ENCODE measurements around the gene VAX1. TPM values are rescaled to one million over a fixed set of nuclear protein-coding genes. Genes with fewer than 3 reads are reported as not detected.
"Not testable (repeated sequence)": the region's sequence is repeated elsewhere in the genome, so short reads cannot be mapped to it uniquely, and the experiment has no call there.

Gene VAX1
- total and polyA plus RNA-seq, 3 experiments from 2014 or later, result not detected

- CTCF ChIA-PET, result no interaction called here
- H3K9me3 Mint-ChIP-seq, result no peaks in the 10 kb centered on the region
Observed at GRCh38 chr10:117092386-117092785, 45.7 kb downstream of the VAX1 start.

GRCh38 chr10:117090834-117091233, 47.2 kb downstream of the VAX1 start:
- H3K4me1 ChIP-seq (ENCODE audit: insufficient read depth, low read length), result no peaks in the 10 kb centered on the region
- H3K9me3 Mint-ChIP-seq, result no peaks in the 10 kb centered on the region
- ChIA-PET CTCF (no interaction called here), POLR2A (no interaction called here)
- peaks cover 1 to 26% of the 10 kb centered on the region in 2 donors for H3K27me3 Mint-ChIP-seq
- H3K27me3 ChIP-seq (ENCODE audit: insufficient read depth, low read length, poor library complexity, severe bottlenecking), result no peaks in the 10 kb centered on the region
- H3K27ac ChIP-seq (ENCODE audit: low read depth, low read length), result no peak overlapping the region
- no peaks in the 10 kb centered on the region for H3K4me1 Mint-ChIP-seq
- H3K27ac Mint-ChIP-seq, result no peak overlapping the region
- no peak for DNase-seq
- no peak overlapping the region for H3K4me3 Mint-ChIP-seq
- no peaks in the 10 kb centered on the region for H3K9me3 ChIP-seq (ENCODE audit: low read length)
- no peaks in the 10 kb centered on the region for H3K36me3 Mint-ChIP-seq
- H3K4me3 ChIP-seq (ENCODE audit: low read length), result no peak overlapping the region
- no peaks in the 10 kb centered on the region for H3K36me3 ChIP-seq (ENCODE audit: insufficient read depth, low read length)

More at GRCh38 chr10:117092386-117092785, 45.7 kb downstream of the VAX1 start:
- H3K36me3 Mint-ChIP-seq, result no peaks in the 10 kb centered on the region
- POLR2A ChIA-PET, result no interaction called here
- no peak overlapping the region for H3K4me3 ChIP-seq (ENCODE audit: low read length)
- H3K27me3 Mint-ChIP-seq, result peaks cover 1 to 14% of the 10 kb centered on the region in 2 donors
- H3K27me3 ChIP-seq (ENCODE audit: insufficient read depth, low read length, poor library complexity, severe bottlenecking), result no peaks in the 10 kb centered on the region
- H3K9me3 ChIP-seq (ENCODE audit: low read length), result no peaks in the 10 kb centered on the region
- no peak overlapping the region for H3K27ac ChIP-seq (ENCODE audit: low read depth, low read length)
- H3K27ac Mint-ChIP-seq, result no peak overlapping the region
- no peak for DNase-seq
- no peak overlapping the region for H3K4me3 Mint-ChIP-seq
- no peaks in the 10 kb centered on the region for H3K4me1 ChIP-seq (ENCODE audit: insufficient read depth, low read length)
- H3K36me3 ChIP-seq (ENCODE audit: insufficient read depth, low read length), result no peaks in the 10 kb centered on the region
- H3K4me1 Mint-ChIP-seq, result no peaks in the 10 kb centered on the region

GRCh38 chr10:117087521-117087920, 50.5 kb downstream of the VAX1 start:
- Histone ChIP-seq H3K9me3 (ENCODE audit: low read length) (no peaks in the 10 kb centered on the region), H3K4me3 (ENCODE audit: low read length) (no peak overlapping the region), H3K4me1 (ENCODE audit: insufficient read depth, low read length) (no peaks in the 10 kb centered on the region), H3K27ac (ENCODE audit: low read depth, low read length) (no peak overlapping the region), H3K27me3 (ENCODE audit: insufficient read depth, low read length, poor library complexity, severe bottlenecking) (no peaks in the 10 kb centered on the region), H3K36me3 (ENCODE audit: insufficient read depth, low read length) (no peaks in the 10 kb centered on the region)
- Mint-ChIP-seq H3K27ac (no peak overlapping the region), H3K4me1 (no peaks in the 10 kb centered on the region), H3K9me3 (no peaks in the 10 kb centered on the region), H3K4me3 (no peak overlapping the region), H3K36me3 (no peaks in the 10 kb centered on the region), H3K27me3 (peaks cover 1 to 23% of the 10 kb centered on the region in 2 donors)
- ChIA-PET CTCF (no interaction called here), POLR2A (no interaction called here)
- no peak for DNase-seq

GRCh38 chr10:117086546-117086945, 51.5 kb downstream of the VAX1 start:
- Histone ChIP-seq H3K4me3 (ENCODE audit: low read length) (no peak overlapping the region), H3K27me3 (ENCODE audit: insufficient read depth, low read length, poor library complexity, severe bottlenecking) (no peaks in the 10 kb centered on the region), H3K4me1 (ENCODE audit: insufficient read depth, low read length) (no peaks in the 10 kb centered on the region), H3K36me3 (ENCODE audit: insufficient read depth, low read length) (no peaks in the 10 kb centered on the region), H3K9me3 (ENCODE audit: low read length) (no peaks in the 10 kb centered on the region), H3K27ac (ENCODE audit: low read depth, low read length) (no peak overlapping the region)
- peaks cover 1 to 23% of the 10 kb centered on the region in 2 donors for H3K27me3 Mint-ChIP-seq
- H3K27ac Mint-ChIP-seq, result no peak overlapping the region
- H3K9me3 Mint-ChIP-seq, result no peaks in the 10 kb centered on the region
- no peak overlapping the region for H3K4me3 Mint-ChIP-seq
- H3K36me3 Mint-ChIP-seq, result no peaks in the 10 kb centered on the region
- ChIA-PET CTCF (no interaction called here), POLR2A (no interaction called here)
- no peak for DNase-seq
- H3K4me1 Mint-ChIP-seq, result no peaks in the 10 kb centered on the region

GRCh38 chr10:117084421-117085246, 53.4 kb downstream of the VAX1 start:
- H3K4me3 ChIP-seq (ENCODE audit: low read length); H3K4me1 Mint-ChIP-seq; H3K27me3 ChIP-seq (ENCODE audit: insufficient read depth, low read length, poor library complexity, severe bottlenecking); H3K4me3 Mint-ChIP-seq; H3K27ac Mint-ChIP-seq; H3K36me3 Mint-ChIP-seq; DNase-seq; H3K36me3 ChIP-seq (ENCODE audit: insufficient read depth, low read length); H3K9me3 Mint-ChIP-seq; H3K9me3 ChIP-seq (ENCODE audit: low read length); CTCF ChIA-PET; POLR2A ChIA-PET; H3K27ac ChIP-seq (ENCODE audit: low read depth, low read length); H3K4me1 ChIP-seq (ENCODE audit: insufficient read depth, low read length): not testable (repeated sequence)
- peaks cover 1 to 23% of the 10 kb centered on the region in 2 donors for H3K27me3 Mint-ChIP-seq

Other genes with a start within 250 kb of the VAX1 start
- under 1 TPM; 0.28 to 0.38 TPM for gene SHTN1, start 133.1 kb downstream of the VAX1 start, total RNA-seq
- not detected for gene SHTN1, start 133.1 kb downstream of the VAX1 start, polyA plus RNA-seq
- gene KCNK18, start 59.2 kb upstream of the VAX1 start, total RNA-seq, result not detected
- not detected for gene KCNK18, start 59.2 kb upstream of the VAX1 start, polyA plus RNA-seq
- under 1 TPM in 1 of 2 experiments, not detected in 1; 0.07 TPM for gene SLC18A2, start 102.8 kb upstream of the VAX1 start, total RNA-seq
- gene SLC18A2, start 102.8 kb upstream of the VAX1 start, polyA plus RNA-seq, result 0.08 TPM
- gene PDZD8, start 237.2 kb upstream of the VAX1 start, total RNA-seq, result 10 to 100 TPM; 29.8 to 31.1 TPM
- gene PDZD8, start 237.2 kb upstream of the VAX1 start, polyA plus RNA-seq, result 15.8 TPM